Inflammatory macrophage treated with lipopolysaccharide for 1 hour (primary cell): Measurements from ENCODE around the gene BLNK.
"Not testable (repeated sequence)": the region's sequence is repeated elsewhere in the genome, so short reads cannot be mapped to it uniquely, and the experiment has no call there.

ENCODE experiments used
- DNase-seq, 2 donors: peaks; one replicate each; pipeline ENCODE4 v3.0.0-alpha.2; 2020 to 2022

BLNK gene

GRCh38 chr10:96218826-96219225, 52.5 kb downstream of the BLNK start:
- no peak for DNase-seq

GRCh38 chr10:96217711-96218110, 53.7 kb downstream of the BLNK start:
- DNase-seq = no peak

- no peak for DNase-seq
Measured at GRCh38 chr10:96216775-96217174, 54.6 kb downstream of the BLNK start.

GRCh38 chr10:96212911-96213310, 58.5 kb downstream of the BLNK start:
- DNase-seq = no peak

GRCh38 chr10:96211764-96212163, 59.6 kb downstream of the BLNK start:
- DNase-seq = peak; percentile 33 to 52

GRCh38 chr10:96208946-96209345, 62.4 kb downstream of the BLNK start:
- DNase-seq = no peak

- no peak for DNase-seq
Measured at GRCh38 chr10:96208271-96208670, 63.1 kb downstream of the BLNK start.

- no peak for DNase-seq
Measured at GRCh38 chr10:96205580-96205979, 65.8 kb downstream of the BLNK start.

GRCh38 chr10:96201525-96201924, 69.8 kb downstream of the BLNK start:
- no peak for DNase-seq

- not testable (repeated sequence) for DNase-seq
Measured at GRCh38 chr10:96189505-96189904, 81.9 kb downstream of the BLNK start.

- DNase-seq = no peak
Measured at GRCh38 chr10:96188916-96189315, 82.5 kb downstream of the BLNK start.

GRCh38 chr10:96188421-96188820, 82.9 kb downstream of the BLNK start:
- no peak for DNase-seq

GRCh38 chr10:96176985-96177384, 94.4 kb downstream of the BLNK start:
- no peak for DNase-seq

GRCh38 chr10:96172666-96173065, 98.7 kb downstream of the BLNK start:
- DNase-seq = no peak

GRCh38 chr10:96170230-96170629, 101.1 kb downstream of the BLNK start:
- DNase-seq = no peak

GRCh38 chr10:96168546-96168945, 102.8 kb downstream of the BLNK start:
- no peak for DNase-seq

- DNase-seq = no peak
Measured at GRCh38 chr10:96165726-96166125, 105.6 kb downstream of the BLNK start.

- DNase-seq = no peak
Measured at GRCh38 chr10:96153070-96153469, 118.3 kb downstream of the BLNK start.

- no peak for DNase-seq
Measured at GRCh38 chr10:96152437-96152836, 118.9 kb downstream of the BLNK start.
